GM21576 (cell line): ENCODE results near the gene PFN3.
"Not testable (repeated sequence)": the region's sequence is repeated elsewhere in the genome, so short reads cannot be mapped to it uniquely, and the experiment has no call there.

Experiments
- ATAC-seq: cut with Tn5 transposase; IDR thresholded peaks from one replicate; pipeline ENCODE4 v1.9.1; 2021; ENCODE audit warnings: mild to moderate bottlenecking, moderate library complexity; ENCODE audit not compliant: unreplicated experiment

The PFN3 gene

DNA sequence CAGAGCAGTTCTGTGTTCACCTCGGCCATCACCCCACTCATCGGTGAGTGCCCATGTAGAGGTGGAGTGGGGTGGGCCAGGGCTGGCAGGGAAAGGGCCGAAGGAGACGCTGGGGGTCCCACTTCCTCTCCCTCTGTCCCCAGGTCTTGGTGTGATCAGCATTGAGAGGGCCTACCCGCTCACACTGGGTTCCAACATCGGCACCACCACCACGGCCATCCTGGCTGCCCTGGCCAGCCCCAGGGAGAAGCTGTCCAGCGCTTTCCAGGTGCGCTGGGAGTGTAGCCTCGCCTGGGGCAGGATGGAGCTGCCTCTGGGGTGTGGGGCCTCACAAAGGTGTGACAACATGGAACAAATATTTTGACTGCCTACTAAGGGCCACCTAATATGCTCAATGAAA lies 3.7 kb downstream of the PFN3 start:
- ATAC-seq: no peak

DNA sequence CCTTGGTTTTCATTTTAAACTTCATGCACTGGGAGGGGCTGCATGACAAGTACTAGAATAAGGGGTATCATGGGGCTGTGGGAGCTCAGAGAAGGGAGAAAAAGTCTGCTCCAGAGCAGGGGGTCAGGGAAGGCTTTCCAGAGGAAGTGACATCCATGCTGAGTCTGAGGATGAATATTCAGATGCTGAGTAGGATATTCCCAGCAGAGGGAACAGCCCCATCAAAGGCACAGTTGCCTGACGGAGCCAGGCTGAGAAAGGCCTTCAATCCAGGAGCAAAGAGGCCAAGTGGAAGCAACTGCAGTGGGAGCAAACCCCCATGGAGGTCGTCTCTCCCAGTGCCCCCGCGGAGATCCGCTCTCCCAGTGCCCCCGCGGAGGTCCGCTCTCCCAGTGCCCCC lies 4.4 kb downstream of the PFN3 start:
- ATAC-seq: no peak

DNA sequence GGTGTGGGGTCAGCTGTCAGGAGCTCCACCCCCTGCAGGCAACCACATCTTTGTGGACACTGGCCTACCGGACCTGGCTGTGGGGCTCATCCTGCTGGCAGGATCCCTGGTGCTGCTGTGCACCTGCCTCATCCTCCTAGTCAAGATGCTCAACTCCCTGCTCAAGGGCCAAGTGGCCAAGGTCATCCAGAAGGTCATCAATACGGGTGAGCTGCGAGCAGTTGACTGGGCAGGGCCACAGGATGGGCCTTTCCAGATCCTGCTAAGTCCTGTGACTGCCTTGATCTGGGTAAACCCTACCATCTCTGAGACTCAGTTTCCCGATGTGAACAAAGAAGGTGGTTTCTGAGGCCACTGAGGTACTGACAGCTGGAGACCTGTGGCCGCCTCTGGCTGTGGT lies 6.5 kb downstream of the PFN3 start:
- ATAC-seq: no peak

DNA sequence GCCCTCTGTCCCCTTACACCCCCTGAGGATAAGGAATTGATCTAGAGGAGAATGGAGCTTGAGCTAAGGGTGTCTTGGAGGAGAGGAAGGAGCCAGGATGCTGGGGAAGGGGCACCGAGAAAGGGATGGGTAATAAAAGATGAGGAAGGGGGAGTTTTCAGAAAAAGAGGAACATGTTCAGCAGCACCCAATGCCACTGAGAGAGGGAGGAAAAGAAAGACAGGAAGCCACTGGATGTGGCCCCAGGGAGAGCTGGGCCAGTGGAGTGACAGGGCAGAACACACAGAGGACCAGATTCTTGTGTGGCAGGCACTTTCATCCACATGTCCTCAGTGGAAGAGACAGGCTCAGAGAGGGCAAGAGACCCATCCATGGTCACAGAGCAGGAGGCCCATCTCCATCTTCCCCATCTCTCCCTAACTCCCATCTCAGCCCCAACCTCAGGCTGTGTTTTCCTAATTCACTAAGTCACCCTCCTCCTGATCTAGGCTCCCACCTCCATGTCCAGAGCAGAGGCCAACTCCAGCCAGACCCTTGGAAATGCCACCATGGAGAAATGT lies 7.2 kb downstream of the PFN3 start:
- no peak for ATAC-seq

DNA sequence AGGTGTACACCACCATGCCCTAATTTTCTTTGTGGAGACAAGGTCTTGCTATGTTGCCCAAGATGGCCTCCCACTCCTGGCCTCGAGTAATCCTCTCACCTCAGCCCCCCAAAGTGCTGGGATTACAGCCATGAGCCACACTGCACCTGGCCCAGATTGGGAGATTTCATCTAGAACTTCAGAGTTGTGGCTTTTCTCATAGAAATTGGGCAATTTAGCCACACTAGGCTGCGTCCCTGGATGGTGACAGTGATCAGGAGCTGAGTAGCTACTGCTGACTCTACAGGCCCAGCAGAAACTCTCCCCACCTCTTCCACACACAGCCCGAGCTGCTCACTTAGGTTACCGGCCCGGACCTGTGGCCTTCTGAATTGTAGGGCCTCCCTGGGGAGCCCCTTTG lies 7.7 kb downstream of the PFN3 start:
- ATAC-seq: no peak

DNA sequence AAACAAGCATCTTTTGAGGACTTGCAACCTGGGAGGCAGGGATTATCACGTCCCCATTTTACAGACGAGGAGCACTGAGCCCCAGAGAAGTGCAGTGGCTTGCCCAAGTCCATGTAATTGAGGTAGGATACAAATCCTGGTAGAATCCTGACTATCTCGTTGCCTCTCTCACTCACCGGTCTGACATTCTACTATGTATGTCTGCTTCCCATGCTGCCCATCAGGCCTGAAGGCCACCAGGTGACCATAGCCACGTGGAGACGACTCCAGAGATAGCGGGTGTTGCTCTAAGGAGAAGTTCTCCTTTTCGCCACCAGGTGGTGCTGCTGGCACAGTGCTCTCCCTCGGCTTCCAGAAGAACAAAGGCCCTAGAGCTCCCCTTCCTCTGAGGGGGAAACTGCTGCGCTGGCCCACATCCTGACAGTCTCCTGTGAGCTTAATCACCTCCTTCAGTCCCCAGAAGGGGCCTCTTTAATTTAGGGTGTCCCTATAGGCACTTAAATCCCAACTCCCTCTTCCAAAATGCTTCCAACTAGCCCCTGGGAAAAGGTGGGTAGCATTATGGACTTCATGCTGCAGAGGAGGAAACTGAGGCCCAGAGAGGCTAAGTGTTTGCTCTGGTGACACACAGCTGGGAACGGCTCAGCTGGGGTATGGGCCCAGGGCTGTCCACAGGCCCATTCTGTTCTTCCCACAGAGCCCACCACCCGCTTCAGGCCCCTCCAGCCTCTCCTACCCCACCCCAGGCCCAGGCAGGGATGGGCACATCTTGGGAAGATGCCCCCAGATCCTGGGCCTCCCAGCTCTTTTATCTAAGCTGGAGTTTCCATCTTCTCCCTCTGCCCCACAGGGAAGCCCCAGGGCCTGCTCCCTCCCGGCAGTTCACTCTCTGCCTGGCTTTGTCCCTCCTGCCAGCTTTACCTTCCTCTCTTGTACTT lies 9.8 kb downstream of the PFN3 start:
- ATAC-seq: peak; percentile 60

DNA sequence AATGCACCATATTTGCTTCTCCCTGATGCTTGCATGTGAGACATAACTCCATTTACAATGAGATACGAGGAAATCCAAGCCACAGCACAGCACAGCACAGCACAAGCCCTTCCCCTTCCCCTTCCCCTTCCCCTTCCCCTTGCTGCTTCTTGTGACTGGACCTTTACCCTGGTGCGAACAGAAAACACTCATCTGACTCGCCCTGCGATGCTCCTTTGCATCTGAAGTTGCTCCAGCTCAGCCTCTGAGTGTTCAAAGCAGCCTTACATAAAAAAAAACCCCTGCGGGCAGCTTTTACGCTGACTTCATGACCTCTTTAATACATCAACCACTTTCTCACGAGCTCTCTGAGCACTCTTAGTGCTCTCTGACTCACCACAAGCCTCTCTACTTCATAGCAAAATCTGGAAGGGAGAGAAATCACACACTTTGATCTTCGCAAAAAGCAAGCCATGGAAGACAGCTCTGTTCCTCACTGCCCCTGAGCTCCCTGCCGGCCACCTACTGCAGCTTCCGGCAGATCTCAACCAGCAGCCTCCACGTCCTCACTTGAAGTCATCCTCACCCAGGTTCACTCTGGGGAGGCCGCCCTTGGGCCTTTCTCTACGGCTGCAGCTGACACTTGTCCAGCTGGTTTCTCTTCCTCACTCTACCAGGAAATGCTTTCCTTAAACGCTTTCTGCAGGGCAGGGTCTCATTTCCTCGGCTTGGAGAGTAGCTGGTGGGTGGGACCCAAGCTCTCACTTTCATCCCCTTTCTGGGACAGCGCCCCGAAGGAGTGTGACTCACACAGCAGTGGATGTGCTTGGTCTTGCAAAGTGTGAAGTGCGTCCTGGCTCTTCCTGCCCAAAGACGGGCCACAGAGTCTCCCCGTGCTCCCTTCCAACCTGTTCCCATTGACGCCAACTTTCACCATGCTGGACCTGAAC lies 11.0 kb downstream of the PFN3 start:
- peak; percentile 43 for ATAC-seq

DNA sequence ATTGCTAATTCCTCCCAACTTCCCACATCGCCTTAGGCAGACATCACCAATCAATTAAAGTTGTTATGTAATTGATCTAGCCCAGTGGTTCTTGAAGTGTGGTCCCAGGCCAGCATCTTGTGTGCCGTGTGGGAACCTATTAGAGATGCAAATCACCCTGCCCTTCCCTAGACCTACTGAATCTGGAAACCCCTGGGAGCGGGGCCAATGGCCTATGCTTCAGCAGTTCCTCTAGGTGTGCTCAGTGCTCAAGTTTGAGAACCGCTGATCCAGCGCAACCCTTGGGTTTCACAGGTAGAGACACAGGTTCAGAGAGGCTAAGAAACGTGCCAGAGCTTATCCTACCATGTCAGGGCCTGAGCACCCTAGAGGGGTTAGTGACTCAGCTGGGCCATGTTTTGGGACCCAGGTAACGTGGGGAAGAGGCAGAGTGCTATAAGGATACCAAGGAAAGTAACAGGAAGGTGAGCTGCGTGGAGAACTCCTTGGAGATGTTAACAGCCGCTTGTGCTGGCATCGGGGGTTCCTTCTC lies 11.9 kb downstream of the PFN3 start:
- no peak for ATAC-seq

DNA sequence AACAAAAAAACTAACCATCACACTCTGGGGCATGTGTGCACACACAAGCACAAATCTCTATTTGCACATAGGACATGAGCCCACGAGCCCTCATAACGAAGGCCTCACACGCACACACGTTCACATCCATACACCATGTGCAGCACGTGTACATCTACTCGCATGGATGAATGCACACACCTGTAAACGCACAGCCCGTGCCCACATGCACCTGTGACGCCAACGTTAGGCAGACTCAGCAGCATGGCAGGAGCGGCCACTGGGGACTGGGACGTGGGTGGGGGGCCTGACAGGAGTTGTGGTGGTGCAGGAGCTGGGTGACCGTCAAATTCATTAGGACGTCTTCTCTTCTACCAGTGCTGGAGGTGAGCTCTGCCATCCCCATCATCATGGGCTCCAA lies 13.1 kb downstream of the PFN3 start:
- no peak for ATAC-seq

DNA sequence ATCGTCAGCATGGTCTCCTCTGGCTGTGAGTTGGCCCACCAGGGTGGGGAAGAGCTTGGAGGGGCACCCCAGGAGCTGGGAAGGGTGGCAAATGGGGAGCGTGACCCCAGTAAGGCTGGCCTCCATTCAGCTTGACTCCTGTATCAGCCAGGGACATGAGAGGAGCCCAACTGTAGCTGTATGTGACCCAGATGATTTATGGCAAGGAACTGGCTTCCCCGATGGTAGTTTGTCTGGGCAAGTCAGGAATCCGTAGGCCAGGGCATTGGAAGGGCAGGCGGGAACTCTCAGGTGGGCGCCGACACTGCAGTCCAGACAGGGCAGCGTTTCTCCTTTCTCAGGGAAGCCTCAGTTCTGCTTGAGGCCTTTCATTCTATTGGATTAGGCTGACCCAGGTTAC lies 13.9 kb downstream of the PFN3 start:
- ATAC-seq: no peak

DNA sequence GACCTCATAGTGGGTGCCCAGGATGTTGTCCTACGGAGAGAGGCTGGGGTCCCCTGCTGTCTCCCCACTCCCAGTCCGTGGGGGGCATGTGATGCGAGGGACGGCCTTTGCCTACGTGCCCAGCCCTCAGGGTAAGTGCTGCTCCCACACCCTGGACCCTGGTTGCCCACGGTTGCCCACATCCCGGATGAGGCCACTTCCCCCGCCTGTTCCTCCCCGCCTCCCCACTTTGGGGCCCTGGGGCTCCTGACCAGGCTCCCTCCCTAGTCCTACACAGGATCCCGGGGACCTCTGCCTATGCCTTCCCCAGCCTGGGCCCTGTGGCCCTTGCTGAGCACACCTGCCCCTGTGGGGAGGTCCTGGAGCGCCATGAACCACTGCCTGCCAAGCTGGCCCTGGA lies 14.7 kb downstream of the PFN3 start:
- no peak for ATAC-seq

DNA sequence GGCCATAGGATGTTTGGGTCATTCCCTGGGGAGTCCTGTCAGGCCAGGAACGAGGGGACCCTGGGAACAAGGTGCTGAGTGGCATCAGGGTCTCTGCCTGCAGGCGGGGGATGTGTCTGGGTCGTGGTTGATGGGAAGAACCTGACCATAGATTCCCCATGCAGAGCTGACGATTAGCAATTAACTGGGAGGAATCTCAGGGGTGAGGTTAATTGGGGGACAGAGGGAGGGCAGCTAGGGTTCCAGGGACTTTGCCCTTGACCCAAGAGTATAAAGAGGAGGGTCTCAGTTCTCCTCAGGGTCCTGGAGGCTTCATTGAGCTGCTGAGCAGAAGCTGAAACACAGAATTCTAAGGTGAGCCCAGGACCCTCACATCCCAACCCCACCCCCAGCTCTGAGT lies 16.3 kb downstream of the PFN3 start, which contains the start of gene SLC34A1:
SLC34A1 (plus strand) TSS at position 301 of the 400 bp plus-strand sequence. CDS start 1,308 bp downstream, outside the sequence.
- no peak for ATAC-seq

DNA sequence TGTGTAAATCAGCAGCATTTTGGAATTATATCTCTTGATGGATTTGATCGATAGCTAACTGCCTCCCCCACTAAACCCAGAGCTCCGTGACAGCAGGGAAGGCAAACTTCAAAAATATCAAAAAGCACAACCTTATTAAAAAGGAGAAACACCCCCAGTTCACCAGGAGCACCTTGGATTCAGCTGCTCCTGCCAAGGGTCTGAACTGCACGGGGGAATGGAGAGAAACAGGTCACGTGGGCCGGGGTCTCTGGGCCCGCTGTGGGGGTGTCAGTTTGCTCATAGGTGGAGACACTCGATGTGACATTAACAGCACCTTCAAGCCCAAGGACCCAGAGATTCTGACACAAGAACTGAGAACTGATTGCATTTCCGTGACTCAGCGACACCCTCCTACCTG lies 17.3 kb downstream of the PFN3 start:
- no peak for ATAC-seq

DNA sequence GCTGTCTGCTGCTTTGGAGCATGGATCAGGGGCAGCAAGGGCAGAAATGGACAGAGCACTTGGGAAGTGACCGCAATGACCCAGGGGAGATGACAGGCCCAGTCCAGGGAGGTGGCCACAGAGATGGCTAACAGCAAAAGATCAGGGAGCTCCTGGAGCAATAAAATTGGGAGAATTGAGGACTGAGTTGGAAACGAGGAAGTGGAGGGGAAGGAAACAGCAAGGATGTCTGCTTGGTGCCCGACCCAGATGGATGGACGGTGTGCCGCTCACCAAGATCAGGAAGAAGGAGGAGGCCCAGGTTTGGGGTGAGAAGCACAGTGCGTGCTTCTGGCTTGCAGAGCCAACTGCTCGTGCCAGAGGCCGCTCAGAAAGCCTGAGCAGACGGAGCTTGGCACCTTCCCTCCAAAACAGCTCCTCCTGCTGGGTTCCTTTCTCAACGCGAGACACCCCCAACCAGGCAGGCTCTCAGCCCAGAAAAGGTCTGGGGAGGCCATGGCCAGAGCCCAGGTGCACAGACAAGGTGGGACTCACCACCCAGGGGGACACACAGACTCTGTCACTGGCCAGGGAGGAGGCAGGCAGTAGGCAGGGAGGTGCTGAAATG lies 17.9 kb downstream of the PFN3 start:
- ATAC-seq: no peak

DNA sequence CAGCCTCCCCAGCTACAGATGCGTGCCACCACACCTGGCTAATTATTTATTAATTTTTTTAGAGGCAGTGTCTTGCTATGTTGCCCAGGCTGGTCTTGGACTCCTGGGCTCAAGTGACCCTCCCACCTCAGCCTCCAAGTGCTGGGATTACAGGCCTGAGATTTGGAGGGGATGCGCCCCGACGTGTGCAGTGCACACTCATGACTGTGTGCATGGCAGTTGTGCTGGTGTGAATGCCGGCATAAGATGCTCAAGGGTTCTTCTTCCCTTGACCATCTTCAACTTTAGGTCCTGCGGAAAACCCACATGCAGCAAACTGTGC lies 19.7 kb downstream of the PFN3 start:
- no peak for ATAC-seq

DNA sequence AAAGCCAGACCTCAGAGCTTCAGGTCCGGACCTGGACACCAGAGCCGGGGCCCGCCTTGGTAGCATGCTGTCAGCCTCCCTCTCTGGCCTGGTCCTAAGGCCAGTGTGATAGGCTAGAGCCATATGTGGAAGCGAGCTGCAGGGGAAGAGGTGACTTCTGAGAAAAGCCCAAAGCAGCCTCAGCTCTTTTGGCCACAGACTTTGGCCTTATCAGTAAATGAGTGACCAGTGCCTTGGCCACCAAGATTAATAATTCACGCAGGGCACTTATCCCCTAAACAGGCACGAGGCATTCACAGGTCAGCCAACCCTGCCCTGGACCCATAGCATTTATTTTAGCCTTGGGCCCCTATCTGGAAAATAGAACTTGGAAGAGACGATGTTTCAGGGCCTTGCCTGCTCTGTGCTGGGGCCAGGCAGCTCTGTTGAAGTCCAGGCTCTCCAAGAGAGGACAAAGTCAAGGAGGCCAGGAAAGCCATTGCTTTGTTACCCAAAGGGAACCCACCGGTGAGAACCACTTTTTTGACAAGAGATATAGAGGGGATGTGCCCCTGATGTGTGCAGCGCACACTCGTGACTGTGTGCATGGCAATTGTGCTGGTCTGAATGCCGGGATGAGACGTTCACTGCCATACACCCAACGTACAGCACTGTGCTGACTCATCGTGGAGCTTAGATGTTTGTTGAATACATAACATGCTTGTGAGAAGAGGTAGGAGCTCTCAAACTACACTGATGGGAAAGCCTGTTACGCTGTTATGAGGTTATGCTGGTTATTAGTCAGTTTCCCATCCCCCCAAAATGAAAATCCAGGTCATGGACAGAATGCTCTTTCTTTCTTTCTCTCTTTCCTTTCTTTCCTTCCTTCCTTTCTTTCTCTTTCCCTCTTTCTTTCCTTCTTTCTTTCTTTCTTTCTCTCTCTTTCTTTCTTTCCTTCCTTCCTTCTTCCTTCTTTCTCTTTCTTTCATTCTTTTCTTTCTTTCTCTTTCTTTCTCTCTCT lies 21.3 kb downstream of the PFN3 start:
- no peak for ATAC-seq

DNA sequence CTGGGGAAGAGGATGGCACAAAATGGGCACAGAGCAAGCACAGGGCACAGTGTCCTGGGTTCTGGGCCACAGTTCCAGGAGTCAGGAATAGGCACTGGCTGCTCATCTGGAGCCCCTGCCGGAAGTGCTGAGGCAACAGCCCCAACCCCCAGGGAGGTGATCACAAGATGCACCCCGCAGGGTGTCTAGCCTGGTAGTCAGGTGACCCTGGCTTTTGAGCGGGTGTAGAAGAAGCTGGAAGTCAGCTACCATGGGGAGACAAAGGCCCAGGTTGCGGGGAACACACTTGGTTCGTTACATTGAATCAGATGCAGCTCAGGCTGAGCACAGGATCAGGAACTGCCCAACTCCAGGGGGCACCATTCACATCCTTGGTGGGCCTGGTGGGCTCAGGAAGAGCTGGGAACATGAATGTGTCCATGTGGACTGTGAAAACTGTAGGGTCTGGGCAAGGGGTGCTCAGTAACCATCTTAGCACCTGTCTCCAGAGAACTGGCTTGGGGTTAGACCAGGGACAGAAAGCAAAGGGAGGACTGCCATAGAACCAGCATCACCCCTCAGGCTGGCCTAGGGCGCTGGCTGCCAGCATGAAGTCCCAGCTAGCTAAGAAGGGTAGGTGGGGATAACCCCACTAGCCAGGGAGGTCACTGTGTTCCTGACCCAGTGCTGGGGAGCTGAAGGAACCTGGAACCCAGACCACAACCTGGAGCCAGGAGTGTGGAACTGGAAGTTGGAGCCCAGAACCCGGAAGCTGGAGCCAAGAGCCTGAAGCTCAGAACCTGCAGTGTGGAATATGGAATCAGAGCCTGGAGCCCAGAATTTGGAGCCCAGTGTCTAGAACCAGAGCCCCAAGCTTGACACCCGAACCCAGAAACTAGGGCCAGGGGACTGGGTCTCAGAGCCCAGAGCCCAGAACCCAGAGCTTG lies 22.3 kb downstream of the PFN3 start:
- no peak for ATAC-seq

DNA sequence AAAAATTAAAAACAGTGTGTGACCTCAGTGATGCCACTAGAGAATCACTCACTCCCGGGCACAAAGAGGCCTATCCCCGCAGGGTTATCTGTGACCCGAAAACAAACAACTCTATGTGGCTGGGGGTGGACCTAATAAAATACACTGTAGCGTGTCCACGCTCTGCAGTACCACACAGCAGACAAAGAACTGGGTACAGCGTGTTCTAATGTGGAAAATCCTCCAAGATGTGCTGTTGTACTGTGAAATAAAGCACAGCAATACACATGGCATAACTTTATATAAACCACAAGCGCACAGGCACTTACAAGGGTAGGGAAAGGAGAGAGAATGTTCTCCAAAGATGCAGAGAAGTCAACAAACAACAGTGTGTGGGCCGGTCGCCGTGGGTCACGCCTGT lies 24.4 kb downstream of the PFN3 start:
- ATAC-seq: no peak

DNA sequence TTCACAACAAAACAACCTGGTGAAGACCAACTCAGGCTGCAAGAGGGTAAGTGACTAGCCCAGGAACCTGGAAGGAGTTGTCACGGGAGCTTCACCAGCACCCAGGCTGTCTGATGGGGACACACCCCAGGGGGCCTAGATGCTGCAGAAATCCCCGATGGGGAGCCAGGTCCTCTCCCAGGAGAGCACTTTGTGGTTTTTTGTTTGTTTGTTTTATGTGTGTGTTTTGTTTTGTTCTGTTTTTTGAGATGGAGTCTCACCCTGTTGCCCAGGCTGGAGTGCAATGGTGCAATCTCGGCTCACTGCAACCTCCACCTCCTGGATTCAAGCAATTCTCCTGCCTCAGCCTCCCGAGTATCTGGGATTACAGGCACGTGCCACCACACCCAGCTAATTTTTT lies 24.9 kb downstream of the PFN3 start:
- not testable (repeated sequence) for ATAC-seq
